HG02870 (cell line): ENCODE results near the gene BET1.
"Not testable (repeated sequence)": the region's sequence is repeated elsewhere in the genome, so short reads cannot be mapped to it uniquely, and the experiment has no call there.

Experiments used
- ATAC-seq: cut with Tn5 transposase; IDR thresholded peaks from one replicate; pipeline ENCODE4 v1.9.1; 2021; ENCODE audit warnings: mild to moderate bottlenecking, moderate library complexity; ENCODE audit not compliant: unreplicated experiment

BET1 gene, protein sequence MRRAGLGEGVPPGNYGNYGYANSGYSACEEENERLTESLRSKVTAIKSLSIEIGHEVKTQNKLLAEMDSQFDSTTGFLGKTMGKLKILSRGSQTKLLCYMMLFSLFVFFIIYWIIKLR

DNA sequence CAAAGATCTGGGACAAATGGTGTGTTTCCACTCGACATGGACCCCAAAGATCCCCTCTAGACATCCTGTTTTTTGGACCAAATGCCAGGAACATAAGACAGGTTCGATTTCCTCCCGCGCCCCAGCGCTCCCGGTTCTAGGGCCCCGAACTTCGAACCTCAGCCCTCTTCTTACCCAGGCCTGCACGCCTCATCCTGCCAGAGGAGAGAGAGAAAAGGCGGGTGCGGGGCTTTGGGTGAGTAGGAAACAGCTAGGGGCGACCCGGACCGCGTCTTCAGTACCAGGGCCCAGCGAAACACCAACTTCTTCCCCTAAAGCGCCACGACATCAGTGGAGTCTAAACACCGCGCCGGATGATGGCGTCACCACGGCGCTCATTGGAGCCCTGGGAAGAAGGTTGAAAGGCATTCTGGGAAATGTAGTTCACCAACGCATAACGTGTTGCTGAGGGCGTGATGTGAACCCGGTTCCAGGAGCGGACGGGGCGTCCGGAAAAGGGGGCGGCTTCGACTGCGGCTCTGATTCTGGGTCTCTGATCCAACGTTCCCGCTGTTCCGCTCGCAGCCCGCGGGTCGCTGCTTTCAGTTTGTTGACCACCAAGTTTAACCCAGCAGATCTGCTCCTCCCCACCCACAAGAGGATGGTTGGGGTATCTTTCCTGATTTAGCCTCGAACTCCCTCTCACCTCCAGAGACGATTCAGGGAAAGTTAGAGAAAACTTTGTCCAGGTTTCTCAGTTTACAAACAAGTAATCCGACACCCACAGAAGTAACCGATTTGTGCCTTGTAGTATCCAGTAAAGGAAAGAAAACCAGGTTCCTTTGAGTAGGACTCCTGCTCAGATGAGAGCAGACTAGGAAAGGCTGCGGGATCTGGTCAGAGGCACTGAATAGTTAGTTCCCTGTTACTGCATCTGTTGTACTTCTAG lies at the start of gene BET1:
Gene BET1, minus strand, starts transcription at position 332 of the 928 bp plus-strand sequence. Its CDS starts 139 bp downstream, at position 193.
- peak; percentile 96 for ATAC-seq

DNA sequence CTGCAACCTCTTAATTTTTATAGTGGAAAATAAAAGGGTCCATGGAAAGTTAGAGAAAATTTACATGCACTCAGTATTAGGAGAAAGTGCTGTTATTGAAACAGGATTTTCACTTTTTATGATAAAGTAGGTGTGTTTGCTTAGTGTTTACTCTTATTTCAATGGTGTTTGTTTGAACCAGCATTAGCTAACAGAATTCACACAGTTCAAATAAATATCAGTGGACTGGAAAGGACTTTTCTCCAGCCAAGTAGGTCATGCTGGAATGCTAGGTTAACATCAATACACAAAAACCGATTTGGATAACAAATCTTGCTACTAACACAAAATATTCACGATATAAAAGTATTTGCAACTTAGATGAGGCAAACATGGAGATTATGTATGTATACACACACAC lies 49.4 kb upstream of the BET1 start:
- no peak for ATAC-seq

- peak; percentile 43 for ATAC-seq
Observed at GRCh38 chr7:94052398-94053180, 48.4 kb upstream of the BET1 start.

- ATAC-seq, result peak; percentile 57
Observed at GRCh38 chr7:94050046-94050445, 45.9 kb upstream of the BET1 start.

GRCh38 chr7:94049615-94050014 lies 45.5 kb upstream of the BET1 start:
- no peak for ATAC-seq

GRCh38 chr7:94048755-94049154 lies 44.6 kb upstream of the BET1 start:
- ATAC-seq, result no peak

GRCh38 chr7:94047956-94048355 lies 43.8 kb upstream of the BET1 start:
- ATAC-seq, result no peak

DNA sequence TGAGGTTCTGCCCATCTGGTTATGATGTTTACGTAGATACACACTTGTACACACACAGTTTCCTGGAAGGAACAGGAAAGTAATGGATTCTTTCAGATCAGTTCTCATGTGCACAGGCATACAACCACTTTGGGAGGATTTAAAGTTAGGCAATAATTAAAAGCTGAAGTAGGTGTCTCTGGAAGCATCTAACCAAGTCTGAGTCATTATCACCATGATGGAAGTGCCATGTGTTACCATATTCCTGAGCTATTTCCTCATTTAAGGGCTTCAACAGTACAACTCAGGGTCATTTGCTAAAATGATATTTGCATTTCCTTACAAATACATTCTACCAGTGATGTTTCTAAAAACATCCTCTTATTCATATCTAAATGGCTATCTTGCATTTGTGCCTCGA lies 41.4 kb upstream of the BET1 start:
- no peak for ATAC-seq

GRCh38 chr7:94044806-94045205 lies 40.7 kb upstream of the BET1 start:
- ATAC-seq, result no peak

DNA sequence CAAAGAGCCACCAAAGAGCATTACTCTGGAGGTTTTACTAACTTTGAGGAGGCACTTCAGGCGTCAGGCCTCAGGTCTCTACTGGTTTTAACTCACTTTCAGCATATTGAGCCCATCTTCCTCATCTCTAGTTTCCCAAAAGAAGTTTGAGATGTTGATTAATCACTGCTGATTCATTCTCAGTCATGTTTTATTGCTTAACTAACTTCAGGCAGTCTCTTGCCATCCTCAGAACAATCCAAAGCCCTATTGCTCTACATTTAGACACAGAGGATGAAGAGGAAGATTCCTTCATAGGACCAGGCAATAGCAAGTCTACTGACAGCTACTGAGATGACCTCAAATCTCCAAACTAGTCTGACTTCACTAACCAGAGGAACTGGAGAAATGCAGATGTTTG lies 39.1 kb upstream of the BET1 start:
- no peak for ATAC-seq

DNA sequence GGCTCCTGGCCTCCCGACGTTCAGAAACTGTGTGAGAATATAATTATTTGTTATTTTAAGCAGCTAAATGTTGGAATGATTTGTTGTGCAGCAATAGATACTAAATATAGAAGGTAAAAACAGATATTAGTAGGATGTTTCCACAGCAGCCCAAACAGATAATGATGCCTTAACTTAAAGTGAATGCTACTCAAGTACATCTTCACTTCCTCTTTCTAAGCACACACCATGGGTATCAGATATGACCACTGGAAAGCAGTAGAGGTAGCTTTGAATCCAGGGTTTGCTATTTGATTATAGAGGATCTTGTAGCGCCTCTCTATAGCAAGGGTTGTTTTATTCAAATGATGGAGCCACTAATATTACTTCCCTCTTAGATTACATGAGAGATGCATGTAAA lies 38.2 kb upstream of the BET1 start:
- ATAC-seq, result peak; percentile 88

DNA sequence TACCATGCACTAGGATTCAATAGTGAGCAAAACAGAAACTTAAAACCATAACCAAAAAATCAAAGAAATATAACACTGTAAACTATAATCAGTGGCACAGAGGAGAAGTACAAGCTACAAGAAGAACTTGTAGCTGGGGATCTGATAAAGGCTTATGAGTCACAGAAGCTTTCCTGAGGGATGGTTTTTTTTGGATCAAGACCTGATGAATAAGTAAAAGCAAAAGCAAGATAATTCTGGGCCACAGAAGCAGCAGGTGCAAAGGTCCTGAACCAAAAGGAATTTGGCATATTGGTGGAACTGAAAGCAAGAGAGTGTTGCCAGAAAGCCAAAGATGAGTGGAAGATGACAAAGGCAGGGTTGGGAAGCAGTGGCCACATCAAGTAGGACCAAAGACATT lies 37.4 kb upstream of the BET1 start:
- no peak for ATAC-seq

- no peak for ATAC-seq
Observed at GRCh38 chr7:94040254-94040653, 36.1 kb upstream of the BET1 start.

- ATAC-seq, result peak; percentile 39
Observed at GRCh38 chr7:94039368-94040035, 35.3 kb upstream of the BET1 start.

GRCh38 chr7:94031865-94032264 lies 27.7 kb upstream of the BET1 start:
- no peak for ATAC-seq

DNA sequence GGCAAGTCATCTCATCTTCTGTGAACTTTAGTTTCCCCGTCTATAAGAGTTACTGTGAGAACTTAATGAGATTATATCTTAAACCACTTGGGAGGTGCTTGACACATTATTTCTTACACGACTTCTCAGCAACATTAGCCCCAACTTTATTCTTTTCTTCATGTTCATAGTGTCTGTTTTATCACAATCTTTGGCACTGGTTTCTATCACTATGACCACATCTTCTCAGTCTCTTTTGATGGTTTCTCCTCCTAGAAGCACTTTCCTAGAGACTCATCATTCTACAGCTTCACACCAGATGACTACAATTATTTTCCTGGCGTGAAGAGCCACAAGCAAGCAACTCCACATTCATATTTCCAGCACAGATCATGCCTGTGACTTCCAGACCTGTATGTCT lies 26.5 kb upstream of the BET1 start:
- no peak for ATAC-seq

DNA sequence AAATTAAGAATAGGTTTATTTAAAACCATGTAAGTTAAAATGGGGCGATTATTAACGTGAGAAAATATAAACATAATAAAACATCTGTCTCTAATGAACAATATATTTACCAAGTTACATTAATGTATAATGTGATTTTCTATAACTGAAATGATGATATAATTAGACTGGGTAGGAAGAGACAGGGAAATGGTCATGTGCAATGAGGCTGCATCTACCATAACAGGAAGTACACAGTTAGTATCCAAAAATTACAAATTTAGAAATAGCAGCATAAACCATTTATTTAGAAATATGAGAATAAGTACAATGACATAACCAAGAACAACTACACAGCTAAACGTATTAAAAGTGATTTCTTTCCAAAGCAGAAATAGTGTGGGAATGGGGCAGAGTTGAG lies 25.8 kb upstream of the BET1 start:
- no peak for ATAC-seq

DNA sequence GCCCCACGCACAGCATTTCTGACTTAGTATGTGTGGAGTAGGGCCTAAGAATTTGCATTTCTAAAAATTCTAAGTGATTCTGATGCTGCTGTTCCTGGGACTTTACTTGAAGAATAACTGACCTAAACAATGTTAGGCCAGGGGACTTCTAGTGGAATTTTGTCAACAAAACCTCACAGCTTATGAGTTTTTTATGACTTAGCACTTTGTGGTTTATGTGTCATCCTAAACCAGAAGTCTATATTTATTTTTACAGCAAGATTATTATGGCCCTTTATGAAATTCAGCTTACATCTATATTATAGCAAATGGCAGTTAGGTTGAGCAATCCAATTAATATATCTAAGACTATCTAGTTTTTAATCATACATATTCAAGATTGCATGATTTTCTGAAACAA lies 24.6 kb upstream of the BET1 start:
- no peak for ATAC-seq

GRCh38 chr7:94026619-94027018 lies 22.5 kb upstream of the BET1 start:
- ATAC-seq, result not testable (repeated sequence)

GRCh38 chr7:94022550-94022949 lies 18.4 kb upstream of the BET1 start:
- no peak for ATAC-seq

- no peak for ATAC-seq
Observed at GRCh38 chr7:94016786-94017185, 12.6 kb upstream of the BET1 start.
